Measurements from ENCODE around the gene ACCSL. TPM values are rescaled to one million over a fixed set of nuclear protein-coding genes. Genes with fewer than 3 reads are reported as not detected.

Gene ACCSL
- polyA plus RNA-seq, 1 donor (not counting 4 experiments of a cell fraction or from before 2014, with no cell fraction given), result not detected

GRCh38 chr11:44066732-44067141 is 19.0 kb downstream of the ACCSL start:
- Histone ChIP-seq H3K36me3 (ENCODE audit: control insufficient read depth in 2 of 2, extremely low read depth in 1 of 2, insufficient read depth in 2 of 2, low read length in 2 of 2) (no peaks in the 10 kb centered on the region), H3K9me3 (ENCODE audit: control insufficient read depth, low read depth, low read length) (no peaks in the 10 kb centered on the region), H3K4me1 (ENCODE audit: control insufficient read depth, extremely low read depth, insufficient read depth, low read length) (peaks cover 5% of the 10 kb centered on the region), H3K4me3 (ENCODE audit: control insufficient read depth in 2 of 3, extremely low read depth in 1 of 3, insufficient read depth in 2 of 3, low read depth in 1 of 3, low read length in 3 of 3) (peak overlapping the region; percentile 61 to 93 (median 88)), H3K9me1 (ENCODE audit: control insufficient read depth, extremely low read depth, insufficient read depth, low read length) (no peaks in the 10 kb centered on the region), H3K79me2 (ENCODE audit: control insufficient read depth, insufficient read depth, low read length) (no peaks in the 10 kb centered on the region), H4K20me1 (ENCODE audit: control insufficient read depth, extremely low read depth, insufficient read depth, low read length) (no peaks in the 10 kb centered on the region), H3K4me2 (ENCODE audit: control insufficient read depth, extremely low read depth, insufficient read depth, low read depth, low read length) (peak overlapping the region; percentile 90), H3K9ac (ENCODE audit: control insufficient read depth, extremely low read depth, insufficient read depth, low read length) (peak overlapping the region; percentile 86), H3K27ac (ENCODE audit: control insufficient read depth, insufficient read depth, low read length) (peak overlapping the region; percentile 80), H3K27me3 (ENCODE audit: control insufficient read depth, extremely low read depth, insufficient read depth, low read length) (no peaks in the 10 kb centered on the region), H2AFZ (ENCODE audit: control insufficient read depth, low read length) (peak overlapping the region; percentile 99)
- peak; percentile 54 for DNase-seq (ENCODE audit: low read depth, low spot score)
- dilution Hi-C loops (cut with MboI; ENCODE audit: extremely low pct_ligation_motif_present, low sequenced_read_pairs), result no loop called here
- TF ChIP-seq CTCF (optimal IDR thresholded peaks at IDR 0.05 in 1 of 3, IDR thresholded peaks at IDR 0.05 in 1 of 3, conservative IDR thresholded peaks at IDR 0.05 in 1 of 3; ENCODE audit: extremely low read depth in 1 of 3, insufficient read depth in 2 of 3, low read length in 3 of 3), result no peak
- TF ChIP-seq EZH2 (IDR thresholded peaks at IDR 0.05; ENCODE audit: low read length), result no peak
- no peak for FAIRE-seq

GRCh38 chr11:44067266-44067665 is 19.5 kb downstream of the ACCSL start:
- no peak overlapping the region for H2AFZ ChIP-seq (ENCODE audit: control insufficient read depth, low read length)
- H4K20me1 ChIP-seq (ENCODE audit: control insufficient read depth, extremely low read depth, insufficient read depth, low read length), result no peaks in the 10 kb centered on the region
- DNase-seq (ENCODE audit: low read depth, low spot score) (no peak), FAIRE-seq (no peak)
- H3K9me1 ChIP-seq (ENCODE audit: control insufficient read depth, extremely low read depth, insufficient read depth, low read length), result no peaks in the 10 kb centered on the region
- no peaks in the 10 kb centered on the region for H3K36me3 ChIP-seq (ENCODE audit: control insufficient read depth in 2 of 2, extremely low read depth in 1 of 2, insufficient read depth in 2 of 2, low read length in 2 of 2)
- H3K79me2 ChIP-seq (ENCODE audit: control insufficient read depth, insufficient read depth, low read length), result no peaks in the 10 kb centered on the region
- H3K9ac ChIP-seq (ENCODE audit: control insufficient read depth, extremely low read depth, insufficient read depth, low read length), result no peak overlapping the region
- H3K9me3 ChIP-seq (ENCODE audit: control insufficient read depth, low read depth, low read length), result no peaks in the 10 kb centered on the region
- H3K27me3 ChIP-seq (ENCODE audit: control insufficient read depth, extremely low read depth, insufficient read depth, low read length), result no peaks in the 10 kb centered on the region
- no peak overlapping the region for H3K4me2 ChIP-seq (ENCODE audit: control insufficient read depth, extremely low read depth, insufficient read depth, low read depth, low read length)
- H3K27ac ChIP-seq (ENCODE audit: control insufficient read depth, insufficient read depth, low read length), result no peak overlapping the region
- TF ChIP-seq CTCF (optimal IDR thresholded peaks at IDR 0.05 in 1 of 3, IDR thresholded peaks at IDR 0.05 in 1 of 3, conservative IDR thresholded peaks at IDR 0.05 in 1 of 3; ENCODE audit: extremely low read depth in 1 of 3, insufficient read depth in 2 of 3, low read length in 3 of 3) (no peak), EZH2 (IDR thresholded peaks at IDR 0.05; ENCODE audit: low read length) (no peak)
- peaks cover 5% of the 10 kb centered on the region for H3K4me1 ChIP-seq (ENCODE audit: control insufficient read depth, extremely low read depth, insufficient read depth, low read length)
- H3K4me3 ChIP-seq (ENCODE audit: control insufficient read depth in 2 of 3, extremely low read depth in 1 of 3, insufficient read depth in 2 of 3, low read depth in 1 of 3, low read length in 3 of 3), result no peak overlapping the region
- dilution Hi-C loops (cut with MboI; ENCODE audit: extremely low pct_ligation_motif_present, low sequenced_read_pairs), result no loop called here
